NOMO-1 treated with DMSO at 0.1 percent for 48 hours (cell line): ENCODE results near the gene ELF3.
"Not testable (repeated sequence)": the region's sequence is repeated elsewhere in the genome, so short reads cannot be mapped to it uniquely, and the experiment has no call there.

Source experiments
- DNase-seq: peaks from one replicate; lab custom pipeline; 2025; ENCODE audit not compliant: unreplicated experiment; lab: John Stamatoyannopoulos, UW

ELF3 gene

GRCh38 chr1:202010180-202011015, at the start of gene ELF3:
Gene ELF3, plus strand, starts transcription at chr1:202010587. Its CDS starts 550 bp downstream, at chr1:202011137.
- DNase-seq, result no peak

- DNase-seq, result not testable (repeated sequence)
Measured at GRCh38 chr1:201962382-201962781, 48.0 kb upstream of the ELF3 start.

- DNase-seq, result no peak
Measured at GRCh38 chr1:201964261-201964660, 46.1 kb upstream of the ELF3 start.

GRCh38 chr1:201966171-201966570, 44.2 kb upstream of the ELF3 start:
- no peak for DNase-seq

GRCh38 chr1:201968202-201968925, 42.0 kb upstream of the ELF3 start:
- no peak for DNase-seq

GRCh38 chr1:201970334-201971159, 39.8 kb upstream of the ELF3 start:
- DNase-seq, result no peak

- peak; percentile 42 for DNase-seq
Measured at GRCh38 chr1:201982082-201982622, 28.2 kb upstream of the ELF3 start.

- peak; percentile 77 for DNase-seq
Measured at GRCh38 chr1:201982623-201983379, 27.6 kb upstream of the ELF3 start, which contains the start of gene RNPEP. Gene RNPEP, plus strand, starts transcription at chr1:201982648. Its CDS starts 19 bp downstream, at chr1:201982667.

- no peak for DNase-seq
Measured at GRCh38 chr1:201983380-201983805, 27.0 kb upstream of the ELF3 start.

- DNase-seq, result no peak
Measured at GRCh38 chr1:201984446-201984845, 25.9 kb upstream of the ELF3 start.

- no peak for DNase-seq
Measured at GRCh38 chr1:201985355-201985754, 25.0 kb upstream of the ELF3 start.

GRCh38 chr1:201988601-201989000, 21.8 kb upstream of the ELF3 start:
- DNase-seq, result no peak

GRCh38 chr1:201989354-201990128, 20.8 kb upstream of the ELF3 start:
- DNase-seq, result no peak

GRCh38 chr1:201990427-201990826, 20.0 kb upstream of the ELF3 start:
- DNase-seq, result no peak

- peak; percentile 25 for DNase-seq
Measured at GRCh38 chr1:201999625-202000238, 10.7 kb upstream of the ELF3 start.

GRCh38 chr1:202002507-202002906, 7.9 kb upstream of the ELF3 start:
- no peak for DNase-seq

- DNase-seq, result no peak
Measured at GRCh38 chr1:202004711-202005110, 5.7 kb upstream of the ELF3 start.

GRCh38 chr1:202005958-202006357, 4.4 kb upstream of the ELF3 start:
- DNase-seq, result no peak

- no peak for DNase-seq
Measured at GRCh38 chr1:202007304-202007703, 3.1 kb upstream of the ELF3 start.
